Bronchial epithelial cell (primary cell): ENCODE measurements around the gene ZNF215. TPM values are rescaled to one million over a fixed set of nuclear protein-coding genes. Genes with fewer than 3 reads are reported as not detected.

Experiments used
- DNase-seq: peaks from one replicate; pipeline ENCODE4 v3.0.0-alpha.2; 2010; ENCODE audit warnings: low read depth
- FAIRE-seq: peaks from 2 replicates; lab custom pipeline; 2011; peaks lifted over from hg19 to GRCh38; lab: Jason Lieb, UNC
- H3K27me3 ChIP-seq: 2 replicates; pipeline ENCODE4 v1.5.1; 2011; ENCODE audit warnings: low read length; ENCODE audit not compliant: control insufficient read depth, insufficient read depth
- H3K36me3 ChIP-seq: 2 replicates; pipeline ENCODE4 v1.5.1; 2011; ENCODE audit warnings: low read length; ENCODE audit not compliant: control insufficient read depth, insufficient read depth
- H3K4me3 ChIP-seq: 2 replicates; pipeline ENCODE4 v1.5.1; 2011; ENCODE audit warnings: mild to moderate bottlenecking, low read depth, low read length, control low read depth
- total RNA-seq: library from RNA; depleted of rRNA; stranded (reverse); fragments of >200 nt; gene quantifications from 2 replicates; pipeline ENCODE4 v1.2.1, GENCODE V29; 2014
- TF ChIP-seq, protein P1 (sequence below): IDR thresholded peaks from 2 replicates; pipeline ENCODE4 v1.5.1; 2011; ENCODE audit warnings: mild to moderate bottlenecking, moderate library complexity, low read length, control low read depth, inconsistent platforms; ENCODE audit not compliant: insufficient read depth, severe bottlenecking

Gene ZNF215
- total RNA-seq, 1 donor from 2014 or later = 4.7 TPM

DNA sequence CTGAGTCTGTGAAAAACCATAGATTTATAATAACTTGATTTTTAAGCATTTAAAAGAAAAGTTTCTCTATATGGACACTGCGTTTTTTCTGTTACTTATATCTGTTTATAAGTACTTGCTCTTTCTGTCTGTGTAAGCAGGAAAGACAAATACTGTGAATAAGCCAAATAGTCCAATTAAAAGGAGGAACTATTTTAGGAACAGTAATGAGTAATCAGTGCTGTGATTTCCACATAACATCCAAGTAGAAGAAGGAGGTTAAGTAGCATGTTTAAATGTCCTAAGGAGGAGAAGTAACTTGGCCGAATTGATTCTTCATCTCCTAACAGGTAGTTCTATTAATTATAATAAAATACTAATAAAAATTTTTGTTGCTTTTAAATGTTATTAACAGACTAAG is 53.1 kb downstream of the ZNF215 start:
- DNase-seq (peak; percentile 66), FAIRE-seq (no peak)
- no peak overlapping the region for H3K4me3 ChIP-seq
- H3K27me3 ChIP-seq = no peaks in the 10 kb centered on the region
- TF ChIP-seq, protein P1, sequence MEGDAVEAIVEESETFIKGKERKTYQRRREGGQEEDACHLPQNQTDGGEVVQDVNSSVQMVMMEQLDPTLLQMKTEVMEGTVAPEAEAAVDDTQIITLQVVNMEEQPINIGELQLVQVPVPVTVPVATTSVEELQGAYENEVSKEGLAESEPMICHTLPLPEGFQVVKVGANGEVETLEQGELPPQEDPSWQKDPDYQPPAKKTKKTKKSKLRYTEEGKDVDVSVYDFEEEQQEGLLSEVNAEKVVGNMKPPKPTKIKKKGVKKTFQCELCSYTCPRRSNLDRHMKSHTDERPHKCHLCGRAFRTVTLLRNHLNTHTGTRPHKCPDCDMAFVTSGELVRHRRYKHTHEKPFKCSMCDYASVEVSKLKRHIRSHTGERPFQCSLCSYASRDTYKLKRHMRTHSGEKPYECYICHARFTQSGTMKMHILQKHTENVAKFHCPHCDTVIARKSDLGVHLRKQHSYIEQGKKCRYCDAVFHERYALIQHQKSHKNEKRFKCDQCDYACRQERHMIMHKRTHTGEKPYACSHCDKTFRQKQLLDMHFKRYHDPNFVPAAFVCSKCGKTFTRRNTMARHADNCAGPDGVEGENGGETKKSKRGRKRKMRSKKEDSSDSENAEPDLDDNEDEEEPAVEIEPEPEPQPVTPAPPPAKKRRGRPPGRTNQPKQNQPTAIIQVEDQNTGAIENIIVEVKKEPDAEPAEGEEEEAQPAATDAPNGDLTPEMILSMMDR = no peak
- H3K36me3 ChIP-seq = no peaks in the 10 kb centered on the region

DNA sequence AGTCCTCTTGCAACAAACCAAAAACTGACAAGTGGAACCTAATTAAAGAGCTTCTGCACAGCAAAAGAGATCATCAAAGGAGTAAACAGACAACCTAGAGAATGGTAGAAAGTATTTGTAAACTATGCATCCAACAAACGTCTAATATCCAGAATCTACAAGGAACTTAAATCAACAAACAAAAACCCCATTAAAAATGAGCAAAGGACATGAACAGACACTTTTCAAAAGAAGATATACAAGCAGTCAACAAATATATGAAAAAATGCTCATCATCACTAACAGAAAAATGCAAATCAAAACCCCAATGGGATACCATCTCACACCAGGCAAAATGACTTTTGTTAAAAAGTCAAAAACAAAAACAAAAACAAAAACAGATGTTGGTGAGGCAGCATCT is 60.3 kb downstream of the ZNF215 start:
- H3K36me3 ChIP-seq = no peaks in the 10 kb centered on the region
- DNase-seq (no peak), FAIRE-seq (no peak)
- H3K27me3 ChIP-seq = no peaks in the 10 kb centered on the region
- H3K4me3 ChIP-seq = no peak overlapping the region
- TF ChIP-seq, protein P1 = no peak

DNA sequence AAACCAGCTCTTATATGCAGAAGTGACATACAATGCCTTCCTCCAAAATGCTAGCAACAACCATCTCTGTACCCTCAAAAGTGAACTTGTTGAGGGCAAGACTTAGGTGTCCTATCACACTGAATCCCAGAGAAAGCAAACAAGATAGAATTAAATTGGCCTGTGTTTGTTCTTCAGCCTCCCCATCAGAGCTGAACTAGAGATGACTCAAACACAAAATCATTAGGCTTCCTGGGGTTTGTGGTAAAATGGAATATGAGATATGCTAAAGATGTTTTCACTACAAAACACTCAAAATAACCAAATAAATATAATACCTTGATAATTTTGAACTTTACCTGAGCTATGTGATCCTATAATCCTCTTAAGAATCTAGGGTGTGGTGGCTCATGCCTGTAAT is 62.3 kb downstream of the ZNF215 start:
- Histone ChIP-seq H3K27me3 (no peaks in the 10 kb centered on the region), H3K36me3 (no peaks in the 10 kb centered on the region), H3K4me3 (no peak overlapping the region)
- TF ChIP-seq, protein P1 = no peak
- FAIRE-seq = no peak
- DNase-seq = no peak

DNA sequence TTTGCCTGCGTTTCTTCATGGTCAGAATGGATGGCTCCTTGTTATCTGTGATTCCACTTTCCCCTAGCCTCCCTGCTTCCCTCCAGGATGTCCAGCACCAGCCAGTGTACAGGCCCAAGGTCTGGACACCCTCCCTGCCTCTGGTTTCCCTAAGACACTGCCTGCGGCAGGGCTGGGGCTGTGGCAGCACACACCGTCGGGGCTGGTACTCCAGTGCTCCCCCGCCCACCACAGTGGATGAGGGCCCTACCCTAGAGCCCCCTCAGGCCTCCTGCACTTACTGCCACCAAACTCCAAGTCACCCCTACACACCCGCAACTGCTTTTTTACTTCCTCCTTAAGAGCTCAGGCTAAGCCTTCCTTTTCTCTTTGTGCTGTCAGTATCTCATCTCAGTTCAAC is 65.0 kb downstream of the ZNF215 start:
- Histone ChIP-seq H3K27me3 (no peaks in the 10 kb centered on the region), H3K4me3 (no peak overlapping the region), H3K36me3 (no peaks in the 10 kb centered on the region)
- DNase-seq (no peak), FAIRE-seq (no peak)
- TF ChIP-seq, protein P1 = no peak

DNA sequence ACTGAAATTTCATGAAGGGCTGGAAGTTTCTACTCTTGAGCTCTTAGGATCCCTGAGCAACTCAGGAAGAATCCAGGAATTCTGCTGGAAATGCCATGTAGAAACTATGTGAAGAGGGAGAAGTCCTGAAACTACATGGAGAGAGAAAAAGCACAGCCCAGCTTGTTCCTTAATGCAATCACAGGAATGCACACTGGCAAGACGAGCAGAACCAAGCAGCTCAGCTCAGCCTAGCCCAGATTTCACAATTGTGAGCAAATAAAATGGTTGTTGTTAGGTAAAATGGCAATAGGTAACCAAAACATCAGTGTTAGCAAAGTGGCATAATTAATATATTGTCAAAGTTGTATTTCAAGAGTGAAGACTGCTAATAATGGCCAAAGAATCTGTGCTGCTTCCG is 65.8 kb downstream of the ZNF215 start:
- peak; percentile 22 for DNase-seq
- H3K36me3 ChIP-seq = no peaks in the 10 kb centered on the region
- H3K27me3 ChIP-seq = no peaks in the 10 kb centered on the region
- TF ChIP-seq, protein P1 = no peak
- FAIRE-seq = no peak
- no peak overlapping the region for H3K4me3 ChIP-seq
